GM18507 (cell line): ENCODE measurements around the gene MAP2.
A peak's percentile ranks its signal among the peaks of the same experiment; 100 is the strongest.
"Not testable (repeated sequence)": the region's sequence is repeated elsewhere in the genome, so short reads cannot be mapped to it uniquely, and the experiment has no call there.

Experiments used
- DNase-seq: peaks from one replicate; pipeline ENCODE4 v3.0.0; 2011; ENCODE audit warnings: low read depth; ENCODE audit not compliant: insufficient read length; ENCODE audit errors: extremely low spot score
- FAIRE-seq: peaks from 2 replicates; lab custom pipeline; 2011; peaks lifted over from hg19 to GRCh38; lab: Jason Lieb, UNC

The MAP2 gene

DNA sequence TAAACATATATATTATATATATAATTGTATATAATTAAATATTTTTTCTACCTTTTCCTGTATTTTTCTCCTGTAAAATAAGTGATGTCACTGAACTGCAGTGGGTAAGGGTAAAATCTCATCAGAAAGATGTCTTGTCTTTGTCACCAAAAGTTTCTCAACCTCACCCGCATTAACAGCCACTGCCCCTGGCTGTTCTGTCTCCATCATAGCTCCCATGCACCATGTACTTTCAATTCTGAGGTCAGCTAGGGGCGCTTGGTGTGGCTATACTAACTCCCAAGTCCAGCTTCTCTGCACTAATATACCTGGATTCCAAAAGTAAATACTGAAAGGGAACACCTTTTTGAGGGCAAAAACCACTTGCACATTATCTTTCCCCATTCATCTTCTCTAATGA lies 46.6 kb downstream of the MAP2 start:
- no peak for FAIRE-seq

DNA sequence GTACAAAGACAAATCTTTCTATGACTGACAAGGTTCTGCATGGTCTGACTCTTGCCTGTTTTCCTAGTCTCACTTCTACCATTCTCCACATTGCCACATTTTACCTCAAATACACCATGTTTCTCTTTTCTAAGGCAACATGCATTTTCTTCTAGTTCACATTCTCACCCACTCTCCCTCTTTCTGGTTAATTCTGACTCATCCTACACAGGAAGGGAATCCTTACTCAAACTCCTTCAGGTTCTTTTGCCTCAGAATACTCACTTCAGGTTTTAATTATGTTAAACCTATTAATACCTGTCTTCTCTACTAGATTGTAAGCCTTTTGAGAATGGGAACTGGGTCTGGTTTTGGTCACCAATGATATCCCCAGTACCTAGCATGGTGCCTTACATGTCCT lies 47.2 kb downstream of the MAP2 start:
- FAIRE-seq: no peak
- DNase-seq: no peak

More for the DNA sequence above, 46.6 kb downstream of the MAP2 start:
- DNase-seq: no peak

DNA sequence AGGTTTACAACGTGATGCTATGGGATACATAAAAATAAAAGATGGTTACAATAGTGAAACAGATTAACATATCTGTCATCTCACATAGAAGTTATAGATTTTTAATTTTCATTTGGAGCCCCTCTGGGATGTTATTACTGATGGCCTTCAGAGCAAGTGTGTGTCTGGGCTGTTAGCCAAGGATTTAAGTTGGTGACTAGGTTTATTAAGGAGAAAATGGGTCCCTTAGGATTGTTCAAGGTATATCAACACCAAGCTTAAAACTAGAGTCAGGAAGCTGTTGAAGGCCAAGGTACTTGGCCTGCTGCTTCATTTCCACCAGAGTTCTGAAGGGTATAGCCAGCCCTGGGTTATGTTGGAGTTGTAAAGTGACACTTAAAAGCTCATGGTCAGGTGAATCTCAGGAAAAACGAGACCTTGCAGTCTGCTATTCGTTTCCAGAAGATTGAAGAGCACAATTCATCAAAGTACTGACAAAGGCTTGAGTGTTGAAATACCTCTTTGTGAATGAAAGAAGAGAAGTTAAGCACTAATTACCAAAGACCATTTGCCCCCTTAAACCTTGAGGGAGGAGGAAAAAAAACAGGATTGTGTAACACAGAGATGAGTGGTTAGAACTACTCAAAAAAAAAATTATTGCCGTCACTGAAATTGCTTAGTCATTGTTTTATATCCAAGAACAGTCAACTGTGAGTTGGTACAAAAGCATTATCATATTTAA lies 48.4 kb downstream of the MAP2 start:
- FAIRE-seq (no peak), DNase-seq (no peak)

GRCh38 chr2:209472871-209473270 lies 49.0 kb downstream of the MAP2 start:
- FAIRE-seq: no peak
- no peak for DNase-seq

GRCh38 chr2:209473930-209474419 lies 50.1 kb downstream of the MAP2 start:
- no peak for FAIRE-seq
- DNase-seq: no peak

- DNase-seq: no peak
- FAIRE-seq: peak; percentile 18
These were observed 51.1 kb downstream of the MAP2 start for GRCh38 chr2:209474960-209475359.

DNA sequence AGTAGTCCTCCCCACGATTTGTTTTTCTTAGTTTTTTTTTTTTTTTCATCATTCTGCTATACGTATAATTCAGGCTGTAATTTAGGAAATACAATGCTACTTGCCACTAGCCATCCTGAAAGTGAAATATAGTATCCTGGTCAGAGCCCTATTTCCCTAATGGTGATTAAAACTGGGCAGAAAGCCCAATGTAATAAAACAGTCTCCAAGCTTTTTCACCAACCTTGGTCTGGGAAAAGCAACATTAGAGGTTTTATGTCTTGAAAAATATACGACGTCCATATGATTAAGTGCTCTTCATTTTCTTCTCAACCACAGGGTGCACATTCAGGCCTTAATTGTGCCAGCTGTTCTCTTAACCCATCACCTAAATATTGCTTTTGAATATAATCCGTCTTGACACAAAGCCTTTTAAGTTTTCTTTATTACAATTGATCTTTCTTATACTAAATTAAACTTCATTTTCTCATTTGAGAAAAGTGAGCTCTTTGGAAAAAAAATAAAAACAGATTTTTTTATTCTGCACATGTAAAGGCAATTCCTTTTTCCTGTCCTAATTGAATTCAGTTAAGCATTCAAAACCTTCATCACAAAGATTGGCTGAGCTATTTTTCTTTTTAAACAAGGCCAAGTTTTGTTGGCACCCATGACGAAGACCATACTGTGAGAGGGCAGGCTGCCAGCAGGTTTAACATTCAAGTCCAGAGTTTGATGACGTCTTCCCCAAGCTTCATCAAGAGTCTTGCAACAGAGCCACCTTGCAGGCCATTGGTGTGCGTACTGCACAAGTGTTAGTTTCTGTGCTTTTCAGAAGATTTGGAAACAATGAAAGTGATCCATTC lies 52.7 kb downstream of the MAP2 start:
- DNase-seq: no peak
- no peak for FAIRE-seq

DNA sequence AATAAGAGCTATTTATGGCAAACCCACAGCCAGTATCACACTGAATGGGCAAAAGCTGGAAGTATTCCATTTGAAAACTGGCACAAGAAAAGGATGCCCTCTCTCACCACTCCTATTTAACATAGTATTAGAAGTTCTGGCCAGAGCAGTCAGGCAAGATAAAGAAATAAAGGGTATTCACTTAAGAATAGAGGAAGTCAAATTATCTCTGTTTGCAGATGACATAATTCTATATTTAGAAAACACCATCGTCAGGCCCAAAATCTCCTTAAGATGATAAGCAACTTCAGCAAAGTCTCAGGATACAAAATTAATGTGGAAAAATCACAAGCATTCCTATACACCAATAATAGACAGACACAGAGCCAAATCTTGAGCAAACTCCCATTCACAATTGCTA lies 68.4 kb downstream of the MAP2 start:
- not testable (repeated sequence) for FAIRE-seq, DNase-seq

DNA sequence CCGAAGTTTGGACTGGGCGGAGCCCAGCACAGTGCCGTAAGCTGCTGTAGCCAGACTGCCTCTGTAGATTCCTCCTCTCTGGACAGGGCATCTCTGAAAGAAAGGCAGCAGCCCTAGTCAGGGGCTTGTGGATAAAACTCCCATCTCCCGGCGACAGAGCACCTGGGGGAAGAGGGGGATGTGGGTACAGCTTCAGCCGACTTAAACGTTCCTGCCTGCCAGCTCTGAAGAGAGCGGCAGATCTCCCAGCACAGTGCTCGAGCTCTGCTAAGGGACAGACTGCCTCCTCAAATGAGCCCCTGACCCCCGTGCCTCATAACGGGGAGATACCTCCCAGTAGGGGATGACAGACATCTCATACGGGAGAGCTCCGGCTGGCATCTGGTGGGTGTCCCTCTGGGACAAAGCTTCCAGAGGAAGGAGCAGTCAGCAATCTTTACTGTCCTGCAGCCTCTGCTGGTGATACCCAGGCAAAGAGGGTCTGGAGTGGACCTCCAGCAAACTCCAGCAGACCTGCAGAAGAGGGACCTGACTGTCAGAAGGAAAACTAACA lies 71.3 kb downstream of the MAP2 start:
- FAIRE-seq, DNase-seq: not testable (repeated sequence)

- DNase-seq: no peak
These were observed 72.2 kb downstream of the MAP2 start for GRCh38 chr2:209495855-209496585.

DNA sequence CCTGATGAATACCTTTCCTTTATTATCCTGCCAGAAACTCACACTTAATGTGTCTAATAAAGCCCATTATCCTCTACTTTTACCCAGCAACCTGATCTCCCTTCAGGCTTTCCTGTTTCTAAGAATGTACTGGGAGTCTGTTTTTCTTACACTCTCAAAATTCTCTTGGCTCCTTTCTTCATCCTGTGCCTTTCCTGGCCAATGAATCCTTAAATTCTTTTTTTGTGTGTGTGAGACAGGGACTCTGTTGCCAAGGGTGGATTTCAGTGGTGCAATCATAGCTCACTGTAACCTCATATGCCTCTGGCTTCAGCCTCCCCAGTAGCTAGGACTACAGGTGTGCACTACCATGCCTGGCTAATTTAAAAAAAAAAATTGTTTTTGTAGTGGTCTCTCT lies 72.7 kb downstream of the MAP2 start:
- FAIRE-seq: no peak
- DNase-seq: no peak

More at GRCh38 chr2:209495855-209496585, 72.2 kb downstream of the MAP2 start:
- FAIRE-seq: no peak

- FAIRE-seq: no peak
- no peak for DNase-seq
These were observed 74.8 kb downstream of the MAP2 start for GRCh38 chr2:209498614-209499013.

DNA sequence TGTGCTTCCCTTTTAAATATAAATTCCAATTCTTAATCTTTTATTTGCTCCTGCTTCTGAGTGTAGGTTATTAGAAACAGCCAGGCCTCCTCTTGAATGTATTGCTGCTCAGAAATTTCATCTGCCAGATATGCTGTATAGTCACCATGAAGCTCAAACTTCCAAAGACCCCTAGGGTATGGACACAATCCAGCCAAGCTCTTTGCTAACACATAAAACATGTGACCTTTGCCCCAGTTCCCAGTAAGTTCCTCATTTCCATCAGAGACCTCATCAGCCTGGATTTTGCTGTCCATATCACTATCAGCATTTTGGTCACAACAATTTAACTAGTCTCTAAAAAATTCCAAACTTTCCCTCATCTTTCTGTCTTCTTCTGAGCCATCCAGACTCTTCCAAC lies 75.2 kb downstream of the MAP2 start:
- no peak for DNase-seq
- FAIRE-seq: no peak

- FAIRE-seq: no peak
- DNase-seq: no peak
These were observed 77.7 kb downstream of the MAP2 start for GRCh38 chr2:209501579-209501978.

- DNase-seq: no peak
- FAIRE-seq: no peak
These were observed 81.6 kb downstream of the MAP2 start for GRCh38 chr2:209505410-209505809.

DNA sequence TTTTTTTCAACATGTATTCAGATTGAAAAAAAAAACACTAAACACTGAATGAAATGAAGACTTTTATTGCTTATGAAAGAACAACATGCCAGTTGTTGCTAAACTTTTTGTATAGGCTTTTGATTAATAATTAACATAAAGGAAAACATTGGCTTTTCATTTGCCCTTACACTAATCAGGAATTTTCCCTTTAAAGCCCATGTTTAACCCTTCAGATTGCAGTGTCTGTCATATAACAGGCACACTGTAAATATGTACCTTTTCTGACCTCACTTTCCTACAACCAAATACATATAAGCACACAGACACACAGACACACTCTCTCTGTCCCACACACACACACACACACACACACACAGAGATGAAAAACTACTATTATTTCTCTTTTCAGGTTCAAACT lies 84.4 kb downstream of the MAP2 start:
- FAIRE-seq: no peak

GRCh38 chr2:209511637-209512036 lies 87.8 kb downstream of the MAP2 start:
- no peak for DNase-seq
- FAIRE-seq: no peak

More for the DNA sequence above, 84.4 kb downstream of the MAP2 start:
- no peak for DNase-seq

DNA sequence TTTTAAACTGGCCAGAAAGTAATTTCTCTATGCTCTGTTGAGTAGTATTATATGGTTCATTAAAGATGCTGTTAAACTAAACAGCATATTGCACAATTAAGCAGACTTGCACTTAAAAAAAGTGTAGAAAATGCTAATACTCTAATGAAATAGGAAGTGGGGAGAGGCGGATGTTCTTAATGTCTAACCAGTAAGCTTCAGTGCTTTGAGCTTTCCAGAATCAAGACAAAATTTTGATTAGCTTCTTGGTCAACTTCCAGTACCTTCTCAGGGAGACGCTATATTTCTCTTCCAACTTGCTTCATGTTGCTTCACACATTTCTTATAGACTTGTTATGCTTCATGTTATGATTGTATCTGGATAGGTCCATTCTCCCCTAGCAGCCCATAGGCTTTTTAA lies 89.1 kb downstream of the MAP2 start:
- FAIRE-seq: no peak
- DNase-seq: no peak

GRCh38 chr2:209517436-209517835 lies 93.6 kb downstream of the MAP2 start:
- no peak for FAIRE-seq
- no peak for DNase-seq

- DNase-seq (no peak), FAIRE-seq (no peak)
These were observed 95.4 kb downstream of the MAP2 start for GRCh38 chr2:209519271-209519670.
